Measurements from ENCODE around the gene INHBA. TPM values are rescaled to one million over a fixed set of nuclear protein-coding genes. Genes with fewer than 3 reads are reported as not detected.
A peak's percentile ranks its signal among the peaks of the same experiment; 100 is the strongest.

INHBA gene
- total RNA-seq, 1 donor from 2014 or later: 70.2 TPM

GRCh38 chr7:41698114-41698513 lies 4.8 kb downstream of the INHBA start:
- Histone ChIP-seq H3K27me3 (peaks cover 18% of the 10 kb centered on the region), H3K27ac (peak overlapping the region; percentile 70), H3K4me3 (peak overlapping the region; percentile 48), H3K9me3 (no peaks in the 10 kb centered on the region), H3K4me1 (no peaks in the 10 kb centered on the region), H3K36me3 (no peaks in the 10 kb centered on the region)
- no peak for DNase-seq
- TF ChIP-seq, protein P1, sequence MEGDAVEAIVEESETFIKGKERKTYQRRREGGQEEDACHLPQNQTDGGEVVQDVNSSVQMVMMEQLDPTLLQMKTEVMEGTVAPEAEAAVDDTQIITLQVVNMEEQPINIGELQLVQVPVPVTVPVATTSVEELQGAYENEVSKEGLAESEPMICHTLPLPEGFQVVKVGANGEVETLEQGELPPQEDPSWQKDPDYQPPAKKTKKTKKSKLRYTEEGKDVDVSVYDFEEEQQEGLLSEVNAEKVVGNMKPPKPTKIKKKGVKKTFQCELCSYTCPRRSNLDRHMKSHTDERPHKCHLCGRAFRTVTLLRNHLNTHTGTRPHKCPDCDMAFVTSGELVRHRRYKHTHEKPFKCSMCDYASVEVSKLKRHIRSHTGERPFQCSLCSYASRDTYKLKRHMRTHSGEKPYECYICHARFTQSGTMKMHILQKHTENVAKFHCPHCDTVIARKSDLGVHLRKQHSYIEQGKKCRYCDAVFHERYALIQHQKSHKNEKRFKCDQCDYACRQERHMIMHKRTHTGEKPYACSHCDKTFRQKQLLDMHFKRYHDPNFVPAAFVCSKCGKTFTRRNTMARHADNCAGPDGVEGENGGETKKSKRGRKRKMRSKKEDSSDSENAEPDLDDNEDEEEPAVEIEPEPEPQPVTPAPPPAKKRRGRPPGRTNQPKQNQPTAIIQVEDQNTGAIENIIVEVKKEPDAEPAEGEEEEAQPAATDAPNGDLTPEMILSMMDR (IDR thresholded peaks at IDR 0.05): no peak
- ATAC-seq: no peak
- intact Hi-C loops (cut with DNase I): no loop called here

DNA sequence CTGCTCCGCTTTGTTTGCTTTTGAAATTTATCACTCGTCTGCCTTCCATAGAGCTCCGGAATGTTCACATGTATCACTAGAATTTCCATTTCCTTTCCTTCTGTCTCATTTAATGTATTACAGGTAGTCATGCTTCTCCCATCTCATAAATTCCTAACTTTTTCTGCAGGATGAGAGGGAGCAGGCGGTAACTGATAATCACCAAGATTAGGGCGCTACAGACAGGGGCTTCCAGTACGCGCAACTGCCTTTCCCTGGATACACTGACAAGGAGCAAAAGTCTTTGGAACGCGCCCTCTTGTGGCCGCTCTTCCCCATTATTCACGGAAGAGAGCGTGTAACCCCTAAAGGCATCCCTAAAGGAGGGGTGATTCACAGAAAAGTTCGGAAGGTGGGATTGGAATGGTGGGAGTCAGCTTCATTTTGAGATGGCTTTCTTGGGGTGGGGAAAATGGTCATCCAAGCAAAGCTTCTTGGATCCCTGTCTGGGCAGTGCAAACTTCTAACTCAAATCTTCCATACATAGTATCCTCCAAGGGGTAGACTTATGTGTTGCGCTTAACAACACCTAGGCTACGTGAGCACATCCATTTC lies 6.5 kb downstream of the INHBA start:
- no peaks in the 10 kb centered on the region for H3K4me1 ChIP-seq
- H3K27me3 ChIP-seq: peaks cover 17% of the 10 kb centered on the region
- peak overlapping the region; percentile 48 for H3K4me3 ChIP-seq
- TF ChIP-seq, protein P1 (IDR thresholded peaks at IDR 0.05): peak; percentile 71
- no peaks in the 10 kb centered on the region for H3K36me3 ChIP-seq
- intact Hi-C loops (cut with DNase I): no loop called here
- H3K9me3 ChIP-seq: no peaks in the 10 kb centered on the region
- peak overlapping the region; percentile 51 for H3K27ac ChIP-seq
- peak; percentile 76 for ATAC-seq
- DNase-seq: peak; percentile 77

DNA sequence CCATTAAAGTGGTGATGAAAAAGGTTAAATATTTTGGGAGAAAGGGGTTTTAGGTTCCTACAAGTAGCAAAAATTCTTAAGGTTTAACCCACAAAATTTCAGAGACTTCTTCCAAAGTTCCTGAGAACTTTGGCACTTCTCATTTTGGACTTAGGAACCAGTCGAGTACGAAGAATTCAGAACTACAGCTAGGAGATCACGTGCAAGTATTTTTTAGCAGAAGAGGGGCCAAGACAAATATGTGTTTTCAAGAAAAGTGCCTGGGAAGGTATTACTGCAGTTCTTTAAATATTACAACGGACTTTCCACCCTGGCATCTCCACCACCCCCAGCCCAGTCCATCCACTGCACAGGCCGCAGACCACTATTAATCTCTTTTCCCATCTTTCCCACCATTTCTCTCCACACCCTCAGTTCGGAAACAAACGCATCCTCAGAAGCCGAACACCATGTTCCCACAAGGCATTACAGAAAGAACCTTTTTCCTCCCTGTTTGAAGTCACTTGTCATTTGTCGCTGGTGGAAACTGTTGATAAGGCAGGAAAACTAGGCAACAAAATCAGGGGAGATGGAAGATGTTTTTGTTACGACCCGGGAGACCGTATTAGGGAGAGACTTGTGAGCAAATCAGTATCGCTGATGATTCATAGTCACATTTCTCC lies 7.1 kb downstream of the INHBA start:
- intact Hi-C loops (cut with DNase I): no loop called here
- no peak for DNase-seq
- Histone ChIP-seq H3K4me3 (peak overlapping the region; percentile 48), H3K4me1 (no peaks in the 10 kb centered on the region), H3K27ac (peak overlapping the region; percentile 51), H3K27me3 (peaks cover 12% of the 10 kb centered on the region), H3K36me3 (no peaks in the 10 kb centered on the region), H3K9me3 (no peaks in the 10 kb centered on the region)
- ATAC-seq: no peak
- TF ChIP-seq, protein P1 (IDR thresholded peaks at IDR 0.05): no peak

GRCh38 chr7:41694495-41694894 lies 8.4 kb downstream of the INHBA start:
- H3K4me1 ChIP-seq: no peaks in the 10 kb centered on the region
- TF ChIP-seq, protein P1 (IDR thresholded peaks at IDR 0.05): no peak
- H3K4me3 ChIP-seq: no peak overlapping the region
- no peak for DNase-seq
- peaks cover 7% of the 10 kb centered on the region for H3K27me3 ChIP-seq
- H3K9me3 ChIP-seq: no peaks in the 10 kb centered on the region
- intact Hi-C loops (cut with DNase I): no loop called here
- H3K27ac ChIP-seq: no peak overlapping the region
- no peak for ATAC-seq
- no peaks in the 10 kb centered on the region for H3K36me3 ChIP-seq

GRCh38 chr7:41693150-41693997 lies 9.5 kb downstream of the INHBA start:
- Histone ChIP-seq H3K9me3 (no peaks in the 10 kb centered on the region), H3K4me1 (no peaks in the 10 kb centered on the region), H3K27me3 (peaks cover 5% of the 10 kb centered on the region), H3K27ac (no peak overlapping the region), H3K36me3 (no peaks in the 10 kb centered on the region), H3K4me3 (no peak overlapping the region)
- no peak for DNase-seq
- TF ChIP-seq, protein P1 (IDR thresholded peaks at IDR 0.05): peak; percentile 12
- peak; percentile 63 for ATAC-seq
- intact Hi-C loops (cut with DNase I): no loop called here
